Measurements from ENCODE around the gene LRP5. TPM values are rescaled to one million over a fixed set of nuclear protein-coding genes. Genes with fewer than 3 reads are reported as not detected.

LRP5 gene
- total and polyA plus RNA-seq, 9 of the 15 experiments (the other 6 are each of a cell fraction or from before 2014, with no cell fraction given), result 0.48 to 44.2 (median 13.5) TPM

DNA sequence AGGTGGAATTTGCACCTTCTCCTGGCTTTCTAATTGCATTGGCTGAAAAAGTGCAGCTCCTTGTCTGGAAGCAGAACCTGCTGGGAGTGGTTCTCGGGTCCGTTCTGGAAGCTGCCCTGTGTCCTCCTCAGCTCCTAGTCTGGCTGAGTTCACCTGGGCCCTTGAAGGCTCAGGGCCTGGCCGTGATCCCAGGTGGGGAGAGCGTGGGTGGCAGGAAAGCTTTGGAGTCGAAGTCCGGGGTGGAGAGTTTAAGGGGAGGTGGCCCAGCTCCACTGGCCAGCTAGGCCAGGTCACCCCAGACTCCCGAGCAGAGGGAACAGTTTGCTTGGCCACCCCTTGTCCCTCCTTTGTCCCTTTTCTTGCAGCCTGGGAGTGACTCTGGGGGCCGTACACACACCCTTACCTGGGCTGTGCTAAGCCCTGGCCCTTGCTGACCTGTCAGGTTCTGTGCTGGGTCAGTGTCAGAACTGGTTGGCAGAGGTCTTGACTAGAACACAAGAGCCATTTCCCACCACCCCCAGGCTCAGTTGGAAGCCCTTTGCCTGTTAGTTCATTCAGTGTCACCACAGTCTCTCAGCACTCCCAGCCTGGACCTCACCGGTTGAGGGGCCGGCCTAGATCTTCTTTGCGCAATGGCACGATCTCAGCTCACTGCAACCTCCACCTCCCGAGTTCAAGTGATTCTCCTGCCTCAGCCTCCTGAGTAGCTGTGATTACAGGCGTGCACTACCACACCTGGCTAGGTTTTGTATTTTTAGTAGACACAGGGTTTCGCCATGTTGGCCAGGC is 37.3 kb downstream of the LRP5 start:
- peaks cover 32% of the 10 kb centered on the region for H3K79me2 ChIP-seq (ENCODE audit: control insufficient read depth, insufficient read depth, low read length)
- H3K9me1 ChIP-seq (ENCODE audit: control insufficient read depth, insufficient read depth, low read length), result peaks cover 7% of the 10 kb centered on the region
- 92% methylated on average over 12 of the region's 15 CpGs for WGBS (ENCODE audit: insufficient coverage, low coverage, missing lambda C conversion rate)
- no peak overlapping the region for H2AFZ ChIP-seq (ENCODE audit: low read depth, low read length)
- FAIRE-seq (no peak), ATAC-seq (no peak), DNase-seq (ENCODE audit: extremely low read depth in 1 of 4, low spot score in 3 of 4) (no peak)
- POLR2A ChIA-PET, result interaction anchor here (0.7 kb wide), 1 partner anchor 87 kb away, joined by 3 read pairs; no protein-coding TSS in a partner anchor
- no peaks in the 10 kb centered on the region for H3K27me3 ChIP-seq (ENCODE audit: control insufficient read depth in 2 of 2, insufficient read depth in 2 of 2, low read length in 2 of 2)
- no peak for TF ChIP-seq E2F3 (CRISPR knock-in tag; IDR thresholded peaks at IDR 0.05)
- peak; percentile 35; the same call in 1 of the 2 replicates for TF ChIP-seq CEBPB (tag; IDR thresholded peaks at IDR 0.05)
- intact Hi-C loops (cut with micrococcal nuclease), result no loop called here
- H4K20me1 ChIP-seq (replicated peaks; ENCODE audit: control insufficient read depth, insufficient read depth, low read length), result peaks cover 9% of the 10 kb centered on the region
- H3K4me2 ChIP-seq (ENCODE audit: insufficient read depth, low read length), result no peak overlapping the region
- H3K4me3 ChIP-seq, result no peak overlapping the region
- H3K9ac ChIP-seq (ENCODE audit: insufficient read depth in 1 of 2, low read depth in 2 of 2, low read length in 2 of 2), result peak overlapping the region in 1 of 2 experiments; percentile 77; a peak in 2 of 4 replicates
- no peak overlapping the region for H3K27ac ChIP-seq (ENCODE audit: extremely low read depth, low read depth, low read length)
- BruUV-seq (replicated peaks), result no TSS peak
- peaks cover 8 to 39% of the 10 kb centered on the region in 2 experiments; a peak in 4 of 5 replicates for H3K4me1 ChIP-seq (replicated peaks in 1 of 2; ENCODE audit: control insufficient read depth in 2 of 2, insufficient read depth in 2 of 2, low read length in 2 of 2)
- H3K9me3 ChIP-seq (replicated peaks; ENCODE audit: control insufficient read depth, insufficient read depth, low read depth, low read length), result no peaks in the 10 kb centered on the region
- in situ Hi-C loops (cut with MboI), result no loop called here
- CTCF ChIA-PET (ENCODE audit: low intra/inter-chr PET ratio), result no interaction called here
- peaks cover 37% of the 10 kb centered on the region; the same call in 1 of the 3 replicates for H3K36me3 ChIP-seq (ENCODE audit: control insufficient read depth, insufficient read depth, low read length)

DNA sequence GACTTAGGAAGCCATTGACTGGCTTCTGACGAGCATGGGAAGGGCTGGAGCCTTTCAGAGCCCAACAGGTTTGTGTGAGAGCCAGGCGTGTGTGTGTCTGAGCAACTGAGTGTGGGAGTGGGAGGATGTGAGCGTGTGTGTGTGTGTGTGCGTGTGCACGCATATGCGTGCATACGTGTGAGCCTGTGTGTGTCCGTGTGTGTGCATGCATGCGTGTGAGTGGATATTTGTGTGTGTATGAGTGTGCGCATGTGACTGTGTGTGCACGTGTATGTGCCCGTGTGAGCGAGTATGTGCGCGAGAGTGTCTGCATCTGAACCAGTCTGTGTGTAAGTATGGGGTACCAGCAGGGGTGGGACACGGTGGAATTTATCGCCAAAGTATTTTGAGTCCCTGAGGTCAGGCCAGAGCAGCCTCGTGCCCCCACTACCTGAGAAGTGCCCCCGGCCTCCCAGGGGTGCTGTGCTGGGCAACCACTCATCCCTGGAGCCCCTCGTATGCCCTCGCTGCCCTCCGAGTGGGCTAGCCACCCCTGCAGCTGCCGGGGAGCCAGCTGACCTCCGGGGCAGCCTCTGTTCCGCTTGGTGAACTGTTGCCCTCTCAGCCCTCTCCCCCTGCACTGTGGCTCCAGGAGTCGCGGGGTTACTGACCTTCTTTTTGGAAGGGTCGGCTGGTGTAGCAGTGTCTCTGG is 38.5 kb downstream of the LRP5 start:
- Histone ChIP-seq H3K4me2 (ENCODE audit: insufficient read depth, low read length) (no peak overlapping the region), H3K9me1 (ENCODE audit: control insufficient read depth, insufficient read depth, low read length) (peaks cover 7% of the 10 kb centered on the region), H3K36me3 (ENCODE audit: control insufficient read depth, insufficient read depth, low read length) (peaks cover 38% of the 10 kb centered on the region; the same call in 1 of the 3 replicates), H3K9ac (ENCODE audit: insufficient read depth in 1 of 2, low read depth in 2 of 2, low read length in 2 of 2) (peak overlapping the region in 1 of 2 experiments; percentile 35; a peak in 2 of 4 replicates), H2AFZ (ENCODE audit: low read depth, low read length) (no peak overlapping the region), H3K4me1 (replicated peaks in 1 of 2; ENCODE audit: control insufficient read depth in 2 of 2, insufficient read depth in 2 of 2, low read length in 2 of 2) (peaks cover 8 to 39% of the 10 kb centered on the region in 2 experiments; a peak in 4 of 5 replicates), H3K4me3 (no peak overlapping the region), H3K27me3 (ENCODE audit: control insufficient read depth in 2 of 2, insufficient read depth in 2 of 2, low read length in 2 of 2) (no peaks in the 10 kb centered on the region), H3K9me3 (replicated peaks; ENCODE audit: control insufficient read depth, insufficient read depth, low read depth, low read length) (no peaks in the 10 kb centered on the region), H3K27ac (ENCODE audit: extremely low read depth, low read depth, low read length) (no peak overlapping the region; the same call in 2 of the 3 replicates), H3K79me2 (ENCODE audit: control insufficient read depth, insufficient read depth, low read length) (peaks cover 19% of the 10 kb centered on the region), H4K20me1 (replicated peaks; ENCODE audit: control insufficient read depth, insufficient read depth, low read length) (peaks cover 9% of the 10 kb centered on the region)
- in situ Hi-C loops (cut with MboI), result no loop called here
- CTCF ChIA-PET (ENCODE audit: low intra/inter-chr PET ratio), result interaction anchor here (0.6 kb wide), 1 partner anchor 9 kb away, joined by 3 read pairs; no protein-coding TSS in a partner anchor
- TF ChIP-seq ZNF583 (CRISPR knock-in tag; IDR thresholded peaks at IDR 0.05) (no peak), ZNF408 (CRISPR knock-in tag; IDR thresholded peaks at IDR 0.05; ENCODE audit: low read depth) (no peak)
- WGBS (ENCODE audit: insufficient coverage, low coverage, missing lambda C conversion rate), result 91% methylated on average over 26 of the region's 28 CpGs
- intact Hi-C loops (cut with micrococcal nuclease), result no loop called here
- BruUV-seq (replicated peaks), result no TSS peak
- no peak for FAIRE-seq
- POLR2A ChIA-PET, result no interaction called here
- no peak for ATAC-seq
- no peak for DNase-seq (ENCODE audit: extremely low read depth in 1 of 4, low spot score in 3 of 4)

Measured in K562 (cell line).